Left renal cortex interstitium (tissue), 4 donors: ENCODE results near the gene UPK1A. TPM values are rescaled to one million over a fixed set of nuclear protein-coding genes. Genes with fewer than 3 reads are reported as not detected.

Experiments used
- polyA plus RNA-seq, 4 donors: library from polyadenylated mRNA; unstranded; fragments of 120-200 nt; gene quantifications; one replicate each; pipeline ENCODE4 v1.2.1, GENCODE V29; 2013; ENCODE audit not compliant: insufficient read length in 4 of 4

Gene UPK1A
- polyA plus RNA-seq, 4 donors = 9.8 to 26.7 (median 15.8) TPM

Other genes with a start within 250 kb of the UPK1A start
- gene FFAR2, start 218.3 kb upstream of the UPK1A start, polyA plus RNA-seq = under 1 TPM; 0.22 to 0.60 (median 0.33) TPM
- 1 to 10 TPM in 2 of 4 donors, under 1 TPM in 2; 0.48 to 2.1 (median 0.85) TPM for gene KRTDAP, start 176.1 kb upstream of the UPK1A start, polyA plus RNA-seq
- gene DMKN, start 152.9 kb upstream of the UPK1A start, polyA plus RNA-seq = 100 to 1,000 TPM in 2 of 4 donors, 10 to 100 TPM in 2; 69.7 to 135 (median 107) TPM
- gene SBSN, start 138.2 kb upstream of the UPK1A start, polyA plus RNA-seq = under 1 TPM in 3 of 4 donors, not detected in 1; 0.10 to 0.24 (median 0.21) TPM
- not detected for gene GAPDHS, start 133.1 kb upstream of the UPK1A start, polyA plus RNA-seq
- 100 to 1,000 TPM in 2 of 4 donors, 10 to 100 TPM in 2; 80.6 to 113 (median 93.9) TPM for gene TMEM147, start 120.9 kb upstream of the UPK1A start, polyA plus RNA-seq
- under 1 TPM in 1 of 4 donors, not detected in 3; 0.05 TPM for gene ATP4A, start 102.9 kb upstream of the UPK1A start, polyA plus RNA-seq
- not detected for gene PMIS2, start 80.3 kb upstream of the UPK1A start, polyA plus RNA-seq
- gene HAUS5, start 53.8 kb upstream of the UPK1A start, polyA plus RNA-seq = 10 to 100 TPM; 18.2 to 30.9 (median 26.9) TPM
- gene RBM42, start 37.5 kb upstream of the UPK1A start, polyA plus RNA-seq = 10 to 100 TPM; 57.1 to 94.4 (median 73.3) TPM
- gene ETV2, start 24.8 kb upstream of the UPK1A start, polyA plus RNA-seq = 1 to 10 TPM; 1.1 to 3.6 (median 2.6) TPM
- 100 to 1,000 TPM; 302 to 435 (median 348) TPM for gene COX6B1, start 18.2 kb upstream of the UPK1A start, polyA plus RNA-seq
- gene ZBTB32, start 38.0 kb downstream of the UPK1A start, polyA plus RNA-seq = under 1 TPM; 0.17 to 0.91 (median 0.44) TPM
- 10 to 100 TPM; 24.2 to 42.6 (median 34.2) TPM for gene KMT2B, start 51.5 kb downstream of the UPK1A start, polyA plus RNA-seq
- gene IGFLR1, start 75.9 kb downstream of the UPK1A start, polyA plus RNA-seq = 1 to 10 TPM; 2.8 to 4.6 (median 3.7) TPM
- gene U2AF1L4, start 78.9 kb downstream of the UPK1A start, polyA plus RNA-seq = 10 to 100 TPM; 15.7 to 21.8 (median 19.7) TPM
- gene PSENEN, start 79.1 kb downstream of the UPK1A start, polyA plus RNA-seq = 10 to 100 TPM; 54.5 to 78.6 (median 66.5) TPM
- gene LIN37, start 82.1 kb downstream of the UPK1A start, polyA plus RNA-seq = 10 to 100 TPM; 11.5 to 13.0 (median 12.4) TPM
- 10 to 100 TPM; 19.4 to 32.3 (median 25.1) TPM for gene HSPB6, start 90.5 kb downstream of the UPK1A start, polyA plus RNA-seq
- 10 to 100 TPM; 11.5 to 28.6 (median 18.2) TPM for gene PROSER3, start 91.7 kb downstream of the UPK1A start, polyA plus RNA-seq
- gene ARHGAP33, start 109.0 kb downstream of the UPK1A start, polyA plus RNA-seq = 10 to 100 TPM; 10.9 to 53.7 (median 30.0) TPM
- 10 to 100 TPM; 24.2 to 60.6 (median 39.9) TPM for gene PRODH2, start 146.3 kb downstream of the UPK1A start, polyA plus RNA-seq
- gene NPHS1, start 186.0 kb downstream of the UPK1A start, polyA plus RNA-seq = 100 to 1,000 TPM; 101 to 226 (median 168) TPM
- 10 to 100 TPM in 3 of 4 donors, 1 to 10 TPM in 1; 7.7 to 12.8 (median 11.5) TPM for gene KIRREL2, start 190.4 kb downstream of the UPK1A start, polyA plus RNA-seq
- gene APLP1, start 202.1 kb downstream of the UPK1A start, polyA plus RNA-seq = 10 to 100 TPM; 19.3 to 32.8 (median 28.3) TPM
- gene NFKBID, start 234.0 kb downstream of the UPK1A start, polyA plus RNA-seq = 1 to 10 TPM; 1.3 to 6.0 (median 4.1) TPM
- gene HCST, start 236.0 kb downstream of the UPK1A start, polyA plus RNA-seq = 1 to 10 TPM; 3.0 to 4.5 (median 3.4) TPM
- 10 to 100 TPM in 2 of 4 donors, 1 to 10 TPM in 2; 8.2 to 13.5 (median 11.1) TPM for gene TYROBP, start 241.8 kb downstream of the UPK1A start, polyA plus RNA-seq